ENCODE measurements around the gene PEX5L.

The PEX5L gene

GRCh38 chr3:179887295-179887943 lies 149.3 kb downstream of the PEX5L start:
- DNase-seq (ENCODE audit: low read depth) = no peak

- no peak for DNase-seq (ENCODE audit: low read depth)
These were observed 150.8 kb downstream of the PEX5L start for GRCh38 chr3:179885950-179886349.

GRCh38 chr3:179884136-179884535 lies 152.6 kb downstream of the PEX5L start:
- no peak for DNase-seq (ENCODE audit: low read depth)

- no peak for DNase-seq (ENCODE audit: low read depth)
These were observed 154.4 kb downstream of the PEX5L start for GRCh38 chr3:179882292-179882691.

GRCh38 chr3:179881791-179882190 lies 154.9 kb downstream of the PEX5L start:
- DNase-seq (ENCODE audit: low read depth) = no peak

- DNase-seq (ENCODE audit: low read depth) = no peak
These were observed 155.9 kb downstream of the PEX5L start for GRCh38 chr3:179880868-179881267.

- DNase-seq (ENCODE audit: low read depth) = no peak
These were observed 160.3 kb downstream of the PEX5L start for GRCh38 chr3:179876440-179876839.

GRCh38 chr3:179872842-179873241 lies 163.9 kb downstream of the PEX5L start:
- no peak for DNase-seq (ENCODE audit: low read depth)

GRCh38 chr3:179871782-179872181 lies 165.0 kb downstream of the PEX5L start:
- DNase-seq (ENCODE audit: low read depth) = no peak

- no peak for DNase-seq (ENCODE audit: low read depth)
These were observed 168.0 kb downstream of the PEX5L start for GRCh38 chr3:179868715-179869114.

GRCh38 chr3:179867961-179868360 lies 168.8 kb downstream of the PEX5L start:
- DNase-seq (ENCODE audit: low read depth) = no peak

GRCh38 chr3:179865861-179866505 lies 170.8 kb downstream of the PEX5L start:
- DNase-seq (ENCODE audit: low read depth) = no peak

GRCh38 chr3:179861953-179862352 lies 174.8 kb downstream of the PEX5L start:
- no peak for DNase-seq (ENCODE audit: low read depth)

- no peak for DNase-seq (ENCODE audit: low read depth)
These were observed 175.4 kb downstream of the PEX5L start for GRCh38 chr3:179861292-179861691.

GRCh38 chr3:179860275-179861107 lies 176.2 kb downstream of the PEX5L start:
- no peak for DNase-seq (ENCODE audit: low read depth)

- no peak for DNase-seq (ENCODE audit: low read depth)
These were observed 183.6 kb downstream of the PEX5L start for GRCh38 chr3:179853176-179853575.

GRCh38 chr3:179852142-179852905 lies 184.4 kb downstream of the PEX5L start:
- DNase-seq (ENCODE audit: low read depth) = no peak

GRCh38 chr3:179848711-179849110 lies 188.0 kb downstream of the PEX5L start:
- no peak for DNase-seq (ENCODE audit: low read depth)

GRCh38 chr3:179842061-179842460 lies 194.7 kb downstream of the PEX5L start:
- no peak for DNase-seq (ENCODE audit: low read depth)

GRCh38 chr3:179840985-179841384 lies 195.8 kb downstream of the PEX5L start:
- DNase-seq (ENCODE audit: low read depth) = no peak

GRCh38 chr3:179837374-179837773 lies 199.4 kb downstream of the PEX5L start:
- DNase-seq (ENCODE audit: low read depth) = no peak

- DNase-seq (ENCODE audit: low read depth) = no peak
These were observed 203.4 kb downstream of the PEX5L start for GRCh38 chr3:179833294-179833693.

All from stimulated activated CD8-positive, alpha-beta memory T cell treated with anti-CD3 and anti-CD28 coated beads, Interleukin-4, amount 100 ng/mL, for 24 hours (primary cell).